Peyer's patch (tissue), 4 donors: ENCODE measurements around the gene C9orf152.

Source experiments
- POLR2A ChIP-seq, 2 donors: fragments of 450-650 bp; IDR thresholded peaks; one replicate each; pipeline ENCODE4 v1.5.1; 2017; ENCODE audit warnings: antibody characterized with exemption in 2 of 2, mild to moderate bottlenecking in 2 of 2, moderate library complexity in 2 of 2
- TF ChIP-seq, protein P1 (sequence below), 6 experiments: fragments of 450-650 bp in 4 of 6; fragments of 200-600 bp in 2 of 6; sonication (generic) in 1 of 6; IDR thresholded peaks; one replicate each; pipeline ENCODE4 v1.5.1; 2017 to 2019; ENCODE audit warnings: antibody characterized with exemption in 6 of 6, mild to moderate bottlenecking in 3 of 6, moderate library complexity in 1 of 6

DNA sequence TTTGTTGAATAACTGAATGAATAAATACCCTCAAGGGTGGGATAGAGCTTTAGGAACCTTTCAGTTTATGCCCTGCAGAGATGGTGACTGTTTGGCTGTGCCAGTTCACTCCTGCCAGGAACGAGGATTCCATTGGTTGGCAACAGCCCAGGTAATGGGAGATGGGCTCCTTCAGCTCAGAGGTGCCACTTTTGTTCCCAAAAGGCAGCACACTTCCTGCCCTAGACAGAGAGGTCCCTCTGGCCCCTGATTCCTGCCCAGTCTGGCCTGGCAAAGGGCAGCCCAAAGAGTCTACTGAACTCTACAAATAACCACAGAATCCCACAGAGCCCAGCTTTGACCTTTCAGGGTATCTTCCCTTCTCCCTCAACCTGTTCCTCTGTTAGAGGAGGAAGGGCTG is 1.6 kb downstream of the C9orf152 start:
- TF ChIP-seq, protein P1, sequence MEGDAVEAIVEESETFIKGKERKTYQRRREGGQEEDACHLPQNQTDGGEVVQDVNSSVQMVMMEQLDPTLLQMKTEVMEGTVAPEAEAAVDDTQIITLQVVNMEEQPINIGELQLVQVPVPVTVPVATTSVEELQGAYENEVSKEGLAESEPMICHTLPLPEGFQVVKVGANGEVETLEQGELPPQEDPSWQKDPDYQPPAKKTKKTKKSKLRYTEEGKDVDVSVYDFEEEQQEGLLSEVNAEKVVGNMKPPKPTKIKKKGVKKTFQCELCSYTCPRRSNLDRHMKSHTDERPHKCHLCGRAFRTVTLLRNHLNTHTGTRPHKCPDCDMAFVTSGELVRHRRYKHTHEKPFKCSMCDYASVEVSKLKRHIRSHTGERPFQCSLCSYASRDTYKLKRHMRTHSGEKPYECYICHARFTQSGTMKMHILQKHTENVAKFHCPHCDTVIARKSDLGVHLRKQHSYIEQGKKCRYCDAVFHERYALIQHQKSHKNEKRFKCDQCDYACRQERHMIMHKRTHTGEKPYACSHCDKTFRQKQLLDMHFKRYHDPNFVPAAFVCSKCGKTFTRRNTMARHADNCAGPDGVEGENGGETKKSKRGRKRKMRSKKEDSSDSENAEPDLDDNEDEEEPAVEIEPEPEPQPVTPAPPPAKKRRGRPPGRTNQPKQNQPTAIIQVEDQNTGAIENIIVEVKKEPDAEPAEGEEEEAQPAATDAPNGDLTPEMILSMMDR (IDR thresholded peaks at IDR 0.05) = no peak
- TF ChIP-seq POLR2A (IDR thresholded peaks at IDR 0.05) = no peak
